HEK293T (cell line): ENCODE data around the gene CSNK2A1.

Experiments
- CTBP1 ChIP-seq: fragments of 450-650 bp; IDR thresholded peaks from 2 replicates; pipeline ENCODE4 v1.6.1; 2016; ENCODE audit warnings: borderline replicate concordance
- FOXM1 ChIP-seq: fragments of 450-650 bp; IDR thresholded peaks from 2 replicates; pipeline ENCODE4 v1.6.1; 2017; ENCODE audit warnings: mild to moderate bottlenecking, borderline replicate concordance
- HDGF ChIP-seq: fragments of 450-650 bp; IDR thresholded peaks from 2 replicates; pipeline ENCODE4 v1.6.1; 2017; ENCODE audit warnings: antibody characterized with exemption, borderline replicate concordance
- NFRKB ChIP-seq: fragments of 450-650 bp; IDR thresholded peaks from 2 replicates; pipeline ENCODE4 v1.6.1; 2016; ENCODE audit warnings: mild to moderate bottlenecking, moderate library complexity
- SP1 ChIP-seq: fragments of 450-650 bp; IDR thresholded peaks from 2 replicates; pipeline ENCODE4 v1.6.1; 2017
- SUZ12 ChIP-seq: fragments of 450-650 bp; IDR thresholded peaks from 2 replicates; pipeline ENCODE4 v1.6.1; 2016; ENCODE audit warnings: mild to moderate bottlenecking
- TARDBP ChIP-seq: fragments of 450-650 bp; IDR thresholded peaks from 2 replicates; pipeline ENCODE4 v1.6.1; 2016

GRCh38 chr20:461254-462198 lies 82.1 kb downstream of the CSNK2A1 start:
- TF ChIP-seq CTBP1 = no peak
- no peak for TF ChIP-seq TARDBP
- no peak for TF ChIP-seq SUZ12
- no peak for TF ChIP-seq FOXM1
- no peak for TF ChIP-seq HDGF
- TF ChIP-seq SP1 = no peak
- no peak for TF ChIP-seq NFRKB
